Esophagus muscularis mucosa (tissue), 4 donors: ENCODE measurements around the gene BBS7. TPM values are rescaled to one million over a fixed set of nuclear protein-coding genes. Genes with fewer than 3 reads are reported as not detected.

Experiments
- DNase-seq: peaks from one replicate; pipeline ENCODE4 v3.0.0-alpha.2; 2017; ENCODE audit errors: extremely low spot score
- H3K27ac ChIP-seq, 4 donors: fragments of 200-600 bp; sonication (generic); replicated peaks in 1 of 4; 1 replicate in 3 of 4; 2 replicates in 1 of 4; pipeline ENCODE4 v1.5.1; 2016 to 2019; ENCODE audit warnings: mild to moderate bottlenecking in 1 of 4
- H3K27me3 ChIP-seq, 4 donors: fragments of 200-600 bp; sonication (generic); one replicate each; pipeline versions ENCODE4 v1.5.1 to v1.6.0; 2016 to 2019
- H3K36me3 ChIP-seq, 4 donors: fragments of 200-600 bp; sonication (generic); one replicate each; pipeline ENCODE4 v1.5.1; 2016 to 2019
- H3K4me1 ChIP-seq, 4 donors: fragments of 200-600 bp; sonication (generic); one replicate each; pipeline ENCODE4 v1.5.1; 2016 to 2019
- H3K4me3 ChIP-seq, 4 donors: fragments of 200-600 bp; sonication (generic); 1 replicate in 2 of 4; 2 replicates in 2 of 4; pipeline ENCODE4 v1.5.1; 2016 to 2019; ENCODE audit warnings: mild to moderate bottlenecking in 4 of 4, moderate library complexity in 1 of 4
- H3K9me3 ChIP-seq, 4 donors: fragments of 200-600 bp; sonication (generic); 1 replicate in 3 of 4; 2 replicates in 1 of 4; pipeline ENCODE4 v1.5.1; 2016 to 2019
- CTCF ChIP-seq, 3 experiments: fragments of 200-600 bp in 2 of 3; fragments of 450-650 bp in 1 of 3; sonication (generic) in 2 of 3; IDR thresholded peaks; one replicate each; pipeline ENCODE4 v1.5.1; 2017 to 2019; ENCODE audit warnings: antibody characterized with exemption in 3 of 3, mild to moderate bottlenecking in 2 of 3, moderate library complexity in 1 of 3
- EP300 ChIP-seq: sonication (generic); formaldehyde crosslinking; IDR thresholded peaks from one replicate; pipeline ENCODE4 v1.6.1; 2017; ENCODE audit warnings: antibody characterized with exemption
- POLR2A ChIP-seq: fragments of 450-650 bp; IDR thresholded peaks from one replicate; pipeline ENCODE4 v1.6.1; 2017; ENCODE audit warnings: antibody characterized with exemption, moderate library complexity, mild to moderate bottlenecking, low read depth
- POLR2AphosphoS5 ChIP-seq, 2 donors: sonication (generic); formaldehyde crosslinking; IDR thresholded peaks; one replicate each; pipeline ENCODE4 v1.6.1; 2017; ENCODE audit warnings: antibody characterized with exemption in 2 of 2
- WGBS: methylation state at CpG from one replicate; pipeline ENCODE4 v1.1.5; 2018; 5-methylcytosine and 5-hydroxymethylcytosine counted together
- intact Hi-C: fragments of 100-400 bp; cut with DNase I; formaldehyde crosslinking; loops from one replicate; pipeline ENCODE4 v1.15.1; 2023
- total RNA-seq, 4 donors: library from RNA; depleted of rRNA; stranded (reverse); fragments of >200 nt; gene quantifications; one replicate each; pipeline versions ENCODE4 v1.1.0 to v1.2.1, GENCODE V29; 2016

BBS7 gene
- total RNA-seq, 4 donors from 2014 or later = 14.3 to 17.9 (median 15.2) TPM

GRCh38 chr4:121799208-121799823, 71.0 kb downstream of the BBS7 start:
- DNase-seq = no peak
- H3K27me3 ChIP-seq = no peaks in the 10 kb centered on the region
- intact Hi-C loops = loop anchor here (10.0 kb wide), 1 partner anchor 355 kb away; the partner anchor contains the start of gene BLTP1
- no peaks in the 10 kb centered on the region for H3K9me3 ChIP-seq
- WGBS = 73% methylated on average over 2 of the region's 2 CpGs
- H3K36me3 ChIP-seq = peaks cover 8 to 18% (median 14%) of the 10 kb centered on the region in 4 donors
- TF ChIP-seq POLR2AphosphoS5 (IDR thresholded peaks at IDR 0.05) (no peak), POLR2A (no peak), CTCF (IDR thresholded peaks at IDR 0.05) (no peak), EP300 (no peak)
- peaks cover 6 to 25% (median 20%) of the 10 kb centered on the region in 4 donors for H3K4me1 ChIP-seq
- peak overlapping the region in 3 of 4 donors; percentile 8 to 92 (median 24) for H3K27ac ChIP-seq
- H3K4me3 ChIP-seq = peak overlapping the region in 1 of 4 donors; percentile 11

GRCh38 chr4:121796283-121796682, 74.0 kb downstream of the BBS7 start:
- TF ChIP-seq POLR2AphosphoS5 (IDR thresholded peaks at IDR 0.05) = no peak
- no peak for TF ChIP-seq POLR2A
- no peak for TF ChIP-seq CTCF (IDR thresholded peaks at IDR 0.05)
- no peak for TF ChIP-seq EP300
- no peaks in the 10 kb centered on the region for H3K36me3 ChIP-seq
- intact Hi-C loops = loop anchor here (10.0 kb wide), 1 partner anchor 359 kb away; the partner anchor contains the start of gene BLTP1
- no peak for DNase-seq
- peaks cover 6 to 9% (median 7%) of the 10 kb centered on the region in 4 donors for H3K4me1 ChIP-seq
- H3K9me3 ChIP-seq = no peaks in the 10 kb centered on the region
- no peak overlapping the region for H3K27ac ChIP-seq
- H3K27me3 ChIP-seq = peaks cover 0 to 5% (median 0%) of the 10 kb centered on the region in 4 donors
- no peak overlapping the region for H3K4me3 ChIP-seq

GRCh38 chr4:121794505-121795188, 75.6 kb downstream of the BBS7 start:
- intact Hi-C loops = loop anchor here (10.0 kb wide), 1 partner anchor 360 kb away; the partner anchor contains the start of gene BLTP1
- 71% methylated on average over 5 of the region's 5 CpGs for WGBS
- Histone ChIP-seq H3K9me3 (no peaks in the 10 kb centered on the region), H3K36me3 (no peaks in the 10 kb centered on the region), H3K4me1 (no peaks in the 10 kb centered on the region), H3K27ac (no peak overlapping the region), H3K4me3 (no peak overlapping the region), H3K27me3 (peaks cover 0 to 5% (median 0%) of the 10 kb centered on the region in 4 donors)
- DNase-seq = no peak
- no peak for TF ChIP-seq POLR2AphosphoS5 (IDR thresholded peaks at IDR 0.05)
- no peak for TF ChIP-seq EP300
- TF ChIP-seq CTCF (IDR thresholded peaks at IDR 0.05) = no peak
- no peak for TF ChIP-seq POLR2A

GRCh38 chr4:121792966-121793365, 77.3 kb downstream of the BBS7 start:
- TF ChIP-seq POLR2AphosphoS5 (IDR thresholded peaks at IDR 0.05) (no peak), CTCF (IDR thresholded peaks at IDR 0.05) (no peak), EP300 (no peak), POLR2A (no peak)
- H3K4me3 ChIP-seq = no peak overlapping the region
- H3K27ac ChIP-seq = no peak overlapping the region
- 91% methylated on average over 2 of the region's 2 CpGs for WGBS
- H3K27me3 ChIP-seq = peaks cover 0 to 20% (median 0%) of the 10 kb centered on the region in 4 donors
- intact Hi-C loops = loop anchor here (10.0 kb wide), 1 partner anchor 362 kb away; the partner anchor contains the start of gene BLTP1
- H3K9me3 ChIP-seq = no peaks in the 10 kb centered on the region
- H3K36me3 ChIP-seq = no peaks in the 10 kb centered on the region
- H3K4me1 ChIP-seq = no peaks in the 10 kb centered on the region
- DNase-seq = no peak
